WERI-Rb-1 (cell line): ENCODE measurements around the gene LPAR5.
A peak's percentile ranks its signal among the peaks of the same experiment; 100 is the strongest.

Experiments
- DNase-seq: peaks from one replicate; pipeline ENCODE4 v3.0.0-alpha.2; 2020
- H3K27ac ChIP-seq: fragments of 250-450 bp; sonication (Bioruptor Pico); 2 replicates; pipeline ENCODE4 v1.5.1; 2020; ENCODE audit warnings: mild to moderate bottlenecking, moderate library complexity
- H3K27me3 ChIP-seq: fragments of 250-450 bp; sonication (Bioruptor Pico); 2 replicates; pipeline ENCODE4 v1.5.1; 2021; ENCODE audit warnings: mild to moderate bottlenecking, low read depth, moderate library complexity; ENCODE audit not compliant: insufficient read depth, severe bottlenecking
- H3K36me3 ChIP-seq: fragments of 250-450 bp; sonication (Bioruptor Pico); 2 replicates; pipeline ENCODE4 v1.5.1; 2020; ENCODE audit warnings: mild to moderate bottlenecking, moderate library complexity
- H3K4me3 ChIP-seq: 2 replicates; pipeline ENCODE4 v1.5.1; 2011; ENCODE audit warnings: low read depth, mild to moderate bottlenecking, control low read depth, low read length
- H3K9me3 ChIP-seq: fragments of 250-450 bp; sonication (Bioruptor Pico); 2 replicates; pipeline ENCODE4 v1.5.1; 2021; ENCODE audit warnings: mild to moderate bottlenecking, moderate library complexity; ENCODE audit not compliant: severe bottlenecking
- CTCF ChIP-seq: IDR thresholded peaks from 2 replicates; pipeline ENCODE4 v1.5.1; 2011; ENCODE audit warnings: low read depth, mild to moderate bottlenecking, control low read depth, inconsistent platforms, low read length

The LPAR5 gene

GRCh38 chr12:6666211-6666610 is 30.5 kb upstream of the LPAR5 start:
- H3K36me3 ChIP-seq = peaks cover 49% of the 10 kb centered on the region

GRCh38 chr12:6664902-6665301 is 29.1 kb upstream of the LPAR5 start:
- Histone ChIP-seq H3K27me3 (no peaks in the 10 kb centered on the region), H3K36me3 (peaks cover 38% of the 10 kb centered on the region), H3K9me3 (no peaks in the 10 kb centered on the region), H3K4me3 (no peak overlapping the region), H3K27ac (no peak overlapping the region)
- TF ChIP-seq CTCF = no peak
- DNase-seq = no peak

More at GRCh38 chr12:6666211-6666610, 30.5 kb upstream of the LPAR5 start:
- TF ChIP-seq CTCF = no peak
- Histone ChIP-seq H3K27me3 (no peaks in the 10 kb centered on the region), H3K9me3 (no peaks in the 10 kb centered on the region), H3K4me3 (no peak overlapping the region), H3K27ac (no peak overlapping the region)
- no peak for DNase-seq

GRCh38 chr12:6662906-6663742 is 27.4 kb upstream of the LPAR5 start, which contains the start of gene ING4:
ING4 (minus strand) TSS chr12:6663119; CDS start chr12:6663101, 18 bp downstream.
- Histone ChIP-seq H3K27me3 (no peaks in the 10 kb centered on the region), H3K27ac (peak within 1 kb of the TSS; percentile 80), H3K36me3 (peaks cover 20% of the 10 kb centered on the region), H3K4me3 (peak within 1 kb of the TSS; percentile 72), H3K9me3 (no peaks in the 10 kb centered on the region)
- no peak for TF ChIP-seq CTCF
- peak; percentile 98 for DNase-seq

GRCh38 chr12:6662602-6662905 is 26.8 kb upstream of the LPAR5 start:
- H3K36me3 ChIP-seq = peaks cover 15% of the 10 kb centered on the region
- peak overlapping the region; percentile 72 for H3K4me3 ChIP-seq
- DNase-seq = no peak
- no peaks in the 10 kb centered on the region for H3K9me3 ChIP-seq
- H3K27ac ChIP-seq = peak overlapping the region; percentile 68
- TF ChIP-seq CTCF = no peak
- no peaks in the 10 kb centered on the region for H3K27me3 ChIP-seq

GRCh38 chr12:6653987-6654386 is 18.2 kb upstream of the LPAR5 start:
- TF ChIP-seq CTCF = no peak
- Histone ChIP-seq H3K9me3 (no peaks in the 10 kb centered on the region), H3K36me3 (peaks cover 53% of the 10 kb centered on the region), H3K4me3 (no peak overlapping the region), H3K27ac (no peak overlapping the region), H3K27me3 (no peaks in the 10 kb centered on the region)
- no peak for DNase-seq

- H3K36me3 ChIP-seq = peaks cover 56% of the 10 kb centered on the region
- no peak overlapping the region for H3K4me3 ChIP-seq
- no peak for TF ChIP-seq CTCF
- no peak for DNase-seq
- no peaks in the 10 kb centered on the region for H3K9me3 ChIP-seq
- no peak overlapping the region for H3K27ac ChIP-seq
- no peaks in the 10 kb centered on the region for H3K27me3 ChIP-seq
These were observed 17.6 kb upstream of the LPAR5 start for GRCh38 chr12:6653342-6653741.
